ENCODE data around the gene CCNG1.
"Not testable (repeated sequence)": the region's sequence is repeated elsewhere in the genome, so short reads cannot be mapped to it uniquely, and the experiment has no call there.

GRCh38 chr5:163396818-163397340 is 40.5 kb upstream of the CCNG1 start:
- not testable (repeated sequence) for TF ChIP-seq CTCF (optimal IDR thresholded peaks at IDR 0.05 in 1 of 3, IDR thresholded peaks at IDR 0.05 in 1 of 3, conservative IDR thresholded peaks at IDR 0.05 in 1 of 3; ENCODE audit: extremely low read depth in 1 of 3, insufficient read depth in 2 of 3, low read length in 3 of 3); EZH2 (IDR thresholded peaks at IDR 0.05; ENCODE audit: low read length)

Measured in keratinocyte (primary cell).